ENCODE data around the gene CNOT3. TPM values are rescaled to one million over a fixed set of nuclear protein-coding genes. Genes with fewer than 3 reads are reported as not detected.

Gene CNOT3
- total RNA-seq, 1 experiment from 2014 or later, result 27.6 TPM

- no peak overlapping the region for H3K4me3 ChIP-seq
- no peaks in the 10 kb centered on the region for H3K9me3 ChIP-seq (replicated peaks)
- no peak for DNase-seq
- no peak overlapping the region for H3K27ac ChIP-seq
- peaks cover 34% of the 10 kb centered on the region for H3K36me3 ChIP-seq
- H3K27me3 ChIP-seq, result no peaks in the 10 kb centered on the region
- peaks cover 23% of the 10 kb centered on the region for H3K4me1 ChIP-seq
Observed at GRCh38 chr19:54199401-54199800, 61.8 kb downstream of the CNOT3 start.

- DNase-seq, result no peak
- peak overlapping the region; percentile 85 for H3K27ac ChIP-seq
- no peaks in the 10 kb centered on the region for H3K9me3 ChIP-seq (replicated peaks)
- peaks cover 39% of the 10 kb centered on the region for H3K4me1 ChIP-seq
- peaks cover 53% of the 10 kb centered on the region for H3K36me3 ChIP-seq
- peak overlapping the region; percentile 69 for H3K4me3 ChIP-seq
- H3K27me3 ChIP-seq, result no peaks in the 10 kb centered on the region
Observed at GRCh38 chr19:54201172-54201701, 63.7 kb downstream of the CNOT3 start.

GRCh38 chr19:54201980-54202379 is 64.4 kb downstream of the CNOT3 start:
- Histone ChIP-seq H3K27ac (no peak overlapping the region), H3K4me3 (peak overlapping the region; percentile 69), H3K36me3 (peaks cover 60% of the 10 kb centered on the region), H3K4me1 (peaks cover 47% of the 10 kb centered on the region), H3K27me3 (no peaks in the 10 kb centered on the region), H3K9me3 (replicated peaks) (no peaks in the 10 kb centered on the region)
- no peak for DNase-seq

- Histone ChIP-seq H3K27ac (no peak overlapping the region), H3K4me3 (no peak overlapping the region), H3K27me3 (no peaks in the 10 kb centered on the region), H3K9me3 (replicated peaks) (no peaks in the 10 kb centered on the region), H3K36me3 (peaks cover 72% of the 10 kb centered on the region), H3K4me1 (peaks cover 59% of the 10 kb centered on the region)
- DNase-seq, result no peak
Observed at GRCh38 chr19:54203151-54203611, 65.6 kb downstream of the CNOT3 start.

- no peaks in the 10 kb centered on the region for H3K9me3 ChIP-seq (replicated peaks)
- H3K27ac ChIP-seq, result no peak overlapping the region
- peaks cover 75% of the 10 kb centered on the region for H3K4me1 ChIP-seq
- DNase-seq, result no peak
- no peak overlapping the region for H3K4me3 ChIP-seq
- peaks cover 74% of the 10 kb centered on the region for H3K36me3 ChIP-seq
- no peaks in the 10 kb centered on the region for H3K27me3 ChIP-seq
Observed at GRCh38 chr19:54204767-54205468, 67.4 kb downstream of the CNOT3 start.

Other genes with a start within 250 kb of the CNOT3 start
- not detected in 2 replicates for gene CACNG7, start 228.5 kb upstream of the CNOT3 start, total RNA-seq (2014; rRNA removed; shearing (Covaris generic))
- gene CACNG8, start 174.8 kb upstream of the CNOT3 start, total RNA-seq (2014; rRNA removed; shearing (Covaris generic)), result not detected in 2 replicates
- 0.76 and 2.0 TPM in 2 replicates for gene CACNG6, start 146.1 kb upstream of the CNOT3 start, total RNA-seq (2014; rRNA removed; shearing (Covaris generic))
- gene VSTM1, start 73.9 kb upstream of the CNOT3 start, total RNA-seq (2014; rRNA removed; shearing (Covaris generic)), result not detected in 2 replicates
- gene TARM1, start 56.4 kb upstream of the CNOT3 start, total RNA-seq (2014; rRNA removed; shearing (Covaris generic)), result not detected in 2 replicates
- 0.26 TPM in 1 of 2 replicates, not detected in the other for gene OSCAR, start 37.0 kb upstream of the CNOT3 start, total RNA-seq (2014; rRNA removed; shearing (Covaris generic))
- 40.4 and 62.0 TPM in 2 replicates for gene NDUFA3, start 34.9 kb upstream of the CNOT3 start, total RNA-seq (2014; rRNA removed; shearing (Covaris generic))
- gene TFPT, start 22.1 kb upstream of the CNOT3 start, total RNA-seq (2014; rRNA removed; shearing (Covaris generic)), result 10.0 and 10.3 TPM in 2 replicates
- 65.6 and 67.3 TPM in 2 replicates for gene PRPF31, start 22.0 kb upstream of the CNOT3 start, total RNA-seq (2014; rRNA removed; shearing (Covaris generic))
- gene LENG1, start 22.0 kb downstream of the CNOT3 start, total RNA-seq (2014; rRNA removed; shearing (Covaris generic)), result 5.6 and 6.8 TPM in 2 replicates
- gene TMC4, start 35.4 kb downstream of the CNOT3 start, total RNA-seq (2014; rRNA removed; shearing (Covaris generic)), result not detected in 2 replicates
- gene MBOAT7, start 51.8 kb downstream of the CNOT3 start, total RNA-seq (2014; rRNA removed; shearing (Covaris generic)), result 32.1 and 34.6 TPM in 2 replicates
- gene TSEN34, start 53.5 kb downstream of the CNOT3 start, total RNA-seq (2014; rRNA removed; shearing (Covaris generic)), result 70.7 and 81.6 TPM in 2 replicates
- 2,113 and 3,052 TPM in 2 replicates for gene RPS9, start 63.1 kb downstream of the CNOT3 start, total RNA-seq (2014; rRNA removed; shearing (Covaris generic))
- gene LILRB3, start 85.2 kb downstream of the CNOT3 start, total RNA-seq (2014; rRNA removed; shearing (Covaris generic)), result 0.25 and 0.71 TPM in 2 replicates
- not detected in 2 replicates for gene LILRA6, start 105.0 kb downstream of the CNOT3 start, total RNA-seq (2014; rRNA removed; shearing (Covaris generic))
- 0.02 TPM in 1 of 2 replicates, not detected in the other for gene LILRB5, start 119.5 kb downstream of the CNOT3 start, total RNA-seq (2014; rRNA removed; shearing (Covaris generic))
- gene LILRB2, start 143.3 kb downstream of the CNOT3 start, total RNA-seq (2014; rRNA removed; shearing (Covaris generic)), result not detected in 2 replicates
- gene LILRA5, start 175.4 kb downstream of the CNOT3 start, total RNA-seq (2014; rRNA removed; shearing (Covaris generic)), result not detected in 2 replicates
- gene LILRA4, start 201.4 kb downstream of the CNOT3 start, total RNA-seq (2014; rRNA removed; shearing (Covaris generic)), result not detected in 2 replicates
- not detected in 2 replicates for gene LAIR1, start 227.2 kb downstream of the CNOT3 start, total RNA-seq (2014; rRNA removed; shearing (Covaris generic))